OCI-LY7 (cell line): Measurements from ENCODE around the gene PTPRQ. TPM values are rescaled to one million over a fixed set of nuclear protein-coding genes. Genes with fewer than 3 reads are reported as not detected.

Source experiments
- BruUV-seq: library from RNA; stranded (reverse); fragments of 400-500 nt; replicated peaks from 2 replicates; lab custom pipeline; 2021; lab: Mats Ljungman, UMichigan
- CTCF ChIA-PET: fragments of 300-600 bp; sonication (Branson Sonifier 250); formaldehyde crosslinking; loops from one replicate; lab custom pipeline; 2022; ENCODE audit warnings: antibody characterized with exemption; ENCODE audit not compliant: unreplicated experiment; lab: Charles Lee
- POLR2A ChIA-PET: fragments of 300-600 bp; sonication (Branson Sonifier 250); formaldehyde crosslinking; loops from one replicate; lab custom pipeline; 2022; ENCODE audit warnings: antibody characterized with exemption; lab: Charles Lee
- DNase-seq: peaks from one replicate; pipeline ENCODE4 v3.0.0-alpha.2; 2015; ENCODE audit warnings: low spot score
- H2AFZ ChIP-seq: fragments of 200-600 bp; sonication (generic), shearing (Covaris generic); 2 replicates; pipeline ENCODE4 v1.6.1; 2014; ENCODE audit warnings: mild to moderate bottlenecking, antibody characterized with exemption, low read length, moderate library complexity
- H3K27ac ChIP-seq: fragments of 200-600 bp; sonication (generic); 2 replicates; pipeline ENCODE4 v1.5.1; 2014; ENCODE audit warnings: mixed run types, low read depth, mild to moderate bottlenecking, moderate library complexity, low read length, inconsistent platforms; ENCODE audit not compliant: poor library complexity, severe bottlenecking
- H3K36me3 ChIP-seq: fragments of 200-600 bp; sonication (generic); 2 replicates; pipeline ENCODE4 v1.6.1; 2014; ENCODE audit warnings: mild to moderate bottlenecking, antibody characterized with exemption, low read length, moderate library complexity, mixed read lengths; ENCODE audit not compliant: insufficient read depth
- H3K4me1 ChIP-seq: fragments of 200-600 bp; sonication (generic); 2 replicates; pipeline ENCODE4 v1.5.1; 2014; ENCODE audit warnings: mild to moderate bottlenecking, low read length; ENCODE audit not compliant: insufficient read depth, poor library complexity, severe bottlenecking
- H3K4me2 ChIP-seq: fragments of 200-600 bp; sonication (generic); 2 replicates; pipeline ENCODE4 v1.6.1; 2014; ENCODE audit warnings: mild to moderate bottlenecking, low read length
- H3K4me3 ChIP-seq: fragments of 200-600 bp; sonication (generic); 2 replicates; pipeline ENCODE4 v1.5.1; 2014; ENCODE audit warnings: mild to moderate bottlenecking, low read depth, low read length; ENCODE audit not compliant: poor library complexity, severe bottlenecking
- H3K79me2 ChIP-seq: fragments of 200-600 bp; sonication (generic); 2 replicates; pipeline ENCODE4 v1.6.1; 2016; ENCODE audit warnings: low read depth, mild to moderate bottlenecking, low read length, moderate library complexity, mixed read lengths; ENCODE audit not compliant: insufficient read depth
- H3K9me2 ChIP-seq: fragments of 200-600 bp; sonication (generic); 2 replicates; pipeline ENCODE4 v1.6.1; 2016; ENCODE audit warnings: mild to moderate bottlenecking, low read length, mixed read lengths; ENCODE audit not compliant: insufficient read depth
- H3K9me3 ChIP-seq: fragments of 200-600 bp; sonication (generic); 2 replicates; pipeline ENCODE4 v1.6.1; 2014; ENCODE audit warnings: mild to moderate bottlenecking, mixed run types, low read length, mixed read lengths
- H4K20me1 ChIP-seq: fragments of 200-600 bp; sonication (generic); 2 replicates; pipeline ENCODE4 v1.6.1; 2014; ENCODE audit warnings: mild to moderate bottlenecking, antibody characterized with exemption, low read length, moderate library complexity, mixed read lengths; ENCODE audit not compliant: insufficient read depth
- EZH2phosphoT487 ChIP-seq: fragments of 200-600 bp; sonication (generic); IDR thresholded peaks from 2 replicates; pipeline ENCODE4 v1.6.1; 2018; ENCODE audit warnings: low read depth, borderline replicate concordance, mild to moderate bottlenecking, mixed run types, antibody characterized with exemption, low read length, moderate library complexity, mixed read lengths
- intact Hi-C: fragments of 100-400 bp; cut with micrococcal nuclease; formaldehyde crosslinking; loops from one replicate; pipeline ENCODE4 v1.10.0; 2022; ENCODE audit not compliant: unreplicated experiment
- total RNA-seq, 2 experiments: library from RNA; depleted of rRNA in 1 of 2; stranded (reverse); fragments of >200 nt in 1 of 2; shearing (Covaris generic) in 1 of 2; gene quantifications; 2 replicates each; pipeline ENCODE4 v1.2.3, GENCODE V29; 2014 to 2022
- TF ChIP-seq, protein P1 (sequence below): fragments of 200-600 bp; sonication (generic); conservative IDR thresholded peaks from 2 replicates; pipeline ENCODE4 v1.5.1; 2014; ENCODE audit warnings: mild to moderate bottlenecking, antibody characterized with exemption, low read length, moderate library complexity, mixed read lengths

PTPRQ gene
- total RNA-seq, 2 experiments from 2014 or later = not detected

DNA sequence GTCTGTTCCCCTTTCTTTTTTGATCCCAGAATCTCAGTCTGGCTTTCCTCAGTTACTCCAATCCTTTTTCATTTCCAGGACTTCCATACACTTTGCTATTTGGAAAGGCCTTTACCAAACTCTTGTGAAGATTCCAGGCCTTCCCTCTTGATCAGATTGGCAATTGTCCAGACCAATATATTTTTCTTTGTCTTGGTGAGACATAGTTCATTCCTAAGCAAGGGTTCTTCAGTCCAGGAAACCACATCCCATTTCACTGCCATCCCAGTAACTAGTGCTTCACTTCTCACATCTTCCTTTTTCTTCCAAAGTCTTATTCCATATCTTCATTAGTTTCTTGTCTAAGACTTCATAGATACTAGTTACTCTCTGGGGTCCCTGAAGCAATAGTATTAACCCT is 2.1 kb upstream of the PTPRQ start:
- Histone ChIP-seq H3K36me3 (no peaks in the 10 kb centered on the region), H3K9me3 (no peaks in the 10 kb centered on the region), H4K20me1 (no peaks in the 10 kb centered on the region), H3K27ac (no peak overlapping the region), H2AFZ (no peak overlapping the region), H3K9me2 (no peaks in the 10 kb centered on the region), H3K4me2 (no peak overlapping the region), H3K79me2 (no peaks in the 10 kb centered on the region), H3K4me3 (no peak overlapping the region), H3K4me1 (no peaks in the 10 kb centered on the region)
- ChIA-PET CTCF (no interaction called here), POLR2A (interaction anchor here (0.6 kb wide), 1 partner anchor 619 kb away, joined by 5 read pairs; no protein-coding TSS in a partner anchor)
- intact Hi-C loops = no loop called here
- TF ChIP-seq, protein P1, sequence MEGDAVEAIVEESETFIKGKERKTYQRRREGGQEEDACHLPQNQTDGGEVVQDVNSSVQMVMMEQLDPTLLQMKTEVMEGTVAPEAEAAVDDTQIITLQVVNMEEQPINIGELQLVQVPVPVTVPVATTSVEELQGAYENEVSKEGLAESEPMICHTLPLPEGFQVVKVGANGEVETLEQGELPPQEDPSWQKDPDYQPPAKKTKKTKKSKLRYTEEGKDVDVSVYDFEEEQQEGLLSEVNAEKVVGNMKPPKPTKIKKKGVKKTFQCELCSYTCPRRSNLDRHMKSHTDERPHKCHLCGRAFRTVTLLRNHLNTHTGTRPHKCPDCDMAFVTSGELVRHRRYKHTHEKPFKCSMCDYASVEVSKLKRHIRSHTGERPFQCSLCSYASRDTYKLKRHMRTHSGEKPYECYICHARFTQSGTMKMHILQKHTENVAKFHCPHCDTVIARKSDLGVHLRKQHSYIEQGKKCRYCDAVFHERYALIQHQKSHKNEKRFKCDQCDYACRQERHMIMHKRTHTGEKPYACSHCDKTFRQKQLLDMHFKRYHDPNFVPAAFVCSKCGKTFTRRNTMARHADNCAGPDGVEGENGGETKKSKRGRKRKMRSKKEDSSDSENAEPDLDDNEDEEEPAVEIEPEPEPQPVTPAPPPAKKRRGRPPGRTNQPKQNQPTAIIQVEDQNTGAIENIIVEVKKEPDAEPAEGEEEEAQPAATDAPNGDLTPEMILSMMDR = no peak
- TF ChIP-seq EZH2phosphoT487 = no peak
- BruUV-seq = no TSS peak
- DNase-seq = no peak

DNA sequence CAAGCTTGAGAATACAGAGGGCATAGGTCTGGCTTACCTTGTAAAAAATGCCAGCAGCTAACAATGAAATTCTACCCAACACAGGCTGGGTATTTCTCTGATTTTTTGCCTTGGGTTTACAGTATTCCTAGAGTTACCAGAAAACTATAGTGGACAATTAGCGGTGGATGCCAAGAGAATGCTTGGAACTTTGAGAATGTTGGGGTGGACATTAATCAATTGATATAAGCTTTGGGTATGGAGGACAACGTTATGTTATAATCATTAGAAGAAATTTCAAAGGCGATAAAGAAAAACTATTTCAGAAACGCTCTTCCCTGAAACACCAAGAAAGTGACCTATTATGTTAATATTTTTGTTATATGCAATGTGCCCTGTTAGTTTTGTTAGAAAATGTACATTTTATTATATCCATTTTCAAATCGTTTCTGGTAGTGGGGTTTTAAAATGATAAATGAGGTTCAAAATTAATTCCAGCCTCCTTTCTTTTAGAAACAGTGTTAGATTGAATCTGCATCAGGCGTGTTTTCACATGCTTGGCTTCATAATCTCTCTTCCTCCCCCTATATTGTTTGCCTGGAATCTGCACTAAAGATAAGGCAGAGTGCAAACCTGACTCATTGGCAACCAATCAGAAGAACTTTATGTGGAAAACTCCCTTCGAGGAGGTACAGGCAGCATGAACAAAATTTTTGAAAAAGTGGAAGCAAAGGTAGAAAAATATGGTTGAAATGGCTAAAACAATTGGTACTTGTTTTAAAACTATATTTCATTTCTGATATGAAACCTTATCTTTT is 1.4 kb upstream of the PTPRQ start:
- ChIA-PET POLR2A (interaction anchor here (0.6 kb wide), 1 partner anchor 620 kb away, joined by 5 read pairs; no protein-coding TSS in a partner anchor), CTCF (no interaction called here)
- intact Hi-C loops = no loop called here
- Histone ChIP-seq H2AFZ (no peak overlapping the region), H3K9me3 (no peaks in the 10 kb centered on the region), H3K79me2 (no peaks in the 10 kb centered on the region), H3K4me1 (no peaks in the 10 kb centered on the region), H4K20me1 (no peaks in the 10 kb centered on the region), H3K27ac (no peak overlapping the region), H3K4me2 (no peak overlapping the region), H3K36me3 (no peaks in the 10 kb centered on the region), H3K4me3 (no peak overlapping the region), H3K9me2 (no peaks in the 10 kb centered on the region)
- BruUV-seq = no TSS peak
- DNase-seq = no peak
- no peak for TF ChIP-seq EZH2phosphoT487
- TF ChIP-seq, protein P1 = no peak
